Measurements from ENCODE around the gene EPHA5.

GRCh38 chr4:65340382-65341109 lies 329.7 kb downstream of the EPHA5 start:
- TF ChIP-seq, protein P1, sequence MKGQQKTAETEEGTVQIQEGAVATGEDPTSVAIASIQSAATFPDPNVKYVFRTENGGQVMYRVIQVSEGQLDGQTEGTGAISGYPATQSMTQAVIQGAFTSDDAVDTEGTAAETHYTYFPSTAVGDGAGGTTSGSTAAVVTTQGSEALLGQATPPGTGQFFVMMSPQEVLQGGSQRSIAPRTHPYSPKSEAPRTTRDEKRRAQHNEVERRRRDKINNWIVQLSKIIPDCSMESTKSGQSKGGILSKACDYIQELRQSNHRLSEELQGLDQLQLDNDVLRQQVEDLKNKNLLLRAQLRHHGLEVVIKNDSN (IDR thresholded peaks at IDR 0.05) = no peak
- TF ChIP-seq TAF1 (IDR thresholded peaks at IDR 0.05; ENCODE audit: low read depth) = no peak
- TF ChIP-seq EP300 (IDR thresholded peaks at IDR 0.05; ENCODE audit: borderline replicate concordance) = no peak
- TF ChIP-seq TCF12 (IDR thresholded peaks at IDR 0.05; ENCODE audit: low read depth) = no peak

Data from Ishikawa (cell line).